Neural progenitor cell (in vitro differentiated cells): Measurements from ENCODE around the gene C2orf49. TPM values are rescaled to one million over a fixed set of nuclear protein-coding genes. Genes with fewer than 3 reads are reported as not detected.
A peak's percentile ranks its signal among the peaks of the same experiment; 100 is the strongest.

Source experiments
- DNase-seq: peaks from one replicate; pipeline ENCODE4 v3.0.0-alpha.2; 2016; ENCODE audit warnings: low spot score
- H2AFZ ChIP-seq: fragments of 200-600 bp; sonication (generic); replicated peaks from 2 replicates; pipeline ENCODE4 v1.6.1; 2016; ENCODE audit warnings: antibody characterized with exemption
- H3F3A ChIP-seq: fragments of 200-600 bp; sonication (generic); 2 replicates; pipeline ENCODE4 v1.6.1; 2016; ENCODE audit warnings: antibody characterized with exemption, low read depth
- H3K27ac ChIP-seq: fragments of 200-600 bp; sonication (generic); 2 replicates; pipeline ENCODE4 v1.5.1; 2016; ENCODE audit warnings: mild to moderate bottlenecking
- H3K27me3 ChIP-seq: fragments of 200-600 bp; sonication (generic); 2 replicates; pipeline ENCODE4 v1.6.1; 2016; ENCODE audit warnings: mild to moderate bottlenecking, moderate library complexity
- H3K36me3 ChIP-seq: fragments of 200-600 bp; sonication (generic); 2 replicates; pipeline ENCODE4 v1.5.1; 2016
- H3K4me1 ChIP-seq: fragments of 200-600 bp; sonication (generic); 2 replicates; pipeline ENCODE4 v1.6.1; 2016; ENCODE audit warnings: mixed run types
- H3K4me2 ChIP-seq: fragments of 200-600 bp; sonication (generic); 2 replicates; pipeline ENCODE4 v1.6.1; 2016
- H3K4me3 ChIP-seq: fragments of 200-600 bp; sonication (generic); 2 replicates; pipeline ENCODE4 v1.5.1; 2016
- H3K79me2 ChIP-seq: fragments of 200-600 bp; sonication (generic); 2 replicates; pipeline ENCODE4 v1.6.1; 2016; ENCODE audit warnings: low read depth
- H3K9ac ChIP-seq: fragments of 200-600 bp; sonication (generic); 2 replicates; pipeline ENCODE4 v1.6.1; 2016
- H3K9me3 ChIP-seq: fragments of 200-600 bp; sonication (generic); 2 replicates; pipeline ENCODE4 v1.5.1; 2016; ENCODE audit warnings: low read depth
- H4K20me1 ChIP-seq: fragments of 200-600 bp; sonication (generic); 2 replicates; pipeline ENCODE4 v1.6.1; 2016; ENCODE audit warnings: low read depth
- H3K27ac Mint-ChIP-seq: 3 replicates; pipeline ENCODE4 v1.8.0; 2021; ENCODE audit warnings: mixed read lengths
- H3K27me3 Mint-ChIP-seq: 2 replicates; pipeline ENCODE4 v1.8.0; 2022; ENCODE audit warnings: low read depth, mild to moderate bottlenecking, inconsistent platforms, moderate library complexity, mixed read lengths; ENCODE audit not compliant: insufficient read depth
- H3K36me3 Mint-ChIP-seq: 3 replicates; pipeline ENCODE4 v1.8.0; 2021; ENCODE audit warnings: mixed read lengths
- H3K4me1 Mint-ChIP-seq: 3 replicates; pipeline ENCODE4 v1.8.0; 2021; ENCODE audit warnings: mixed read lengths
- H3K4me3 Mint-ChIP-seq: 3 replicates; pipeline ENCODE4 v1.8.0; 2021; ENCODE audit warnings: mild to moderate bottlenecking, moderate library complexity, mixed read lengths
- H3K9me3 Mint-ChIP-seq: 3 replicates; pipeline ENCODE4 v1.8.0; 2020; ENCODE audit warnings: mixed read lengths
- EZH2 ChIP-seq: fragments of 200-600 bp; sonication (generic); IDR thresholded peaks from 2 replicates; pipeline ENCODE4 v1.6.1; 2017; ENCODE audit warnings: antibody characterized with exemption, mild to moderate bottlenecking, moderate library complexity
- EZH2phosphoT487 ChIP-seq: fragments of 200-600 bp; sonication (generic); IDR thresholded peaks from 2 replicates; pipeline ENCODE4 v1.6.1; 2017; ENCODE audit warnings: antibody characterized with exemption
- total RNA-seq: library from RNA; depleted of rRNA; stranded (reverse); fragments of >200 nt; gene quantifications from 2 replicates; pipeline ENCODE4 v1.2.3, GENCODE V29; 2015; ENCODE audit warnings: low replicate concordance
- TF ChIP-seq, protein P1 (sequence below): fragments of 200-600 bp; sonication (generic); IDR thresholded peaks from 2 replicates; pipeline ENCODE4 v1.5.1; 2017; ENCODE audit warnings: antibody characterized with exemption, mild to moderate bottlenecking

C2orf49 gene
- total RNA-seq, 1 donor from 2014 or later, result 42.9 TPM

DNA sequence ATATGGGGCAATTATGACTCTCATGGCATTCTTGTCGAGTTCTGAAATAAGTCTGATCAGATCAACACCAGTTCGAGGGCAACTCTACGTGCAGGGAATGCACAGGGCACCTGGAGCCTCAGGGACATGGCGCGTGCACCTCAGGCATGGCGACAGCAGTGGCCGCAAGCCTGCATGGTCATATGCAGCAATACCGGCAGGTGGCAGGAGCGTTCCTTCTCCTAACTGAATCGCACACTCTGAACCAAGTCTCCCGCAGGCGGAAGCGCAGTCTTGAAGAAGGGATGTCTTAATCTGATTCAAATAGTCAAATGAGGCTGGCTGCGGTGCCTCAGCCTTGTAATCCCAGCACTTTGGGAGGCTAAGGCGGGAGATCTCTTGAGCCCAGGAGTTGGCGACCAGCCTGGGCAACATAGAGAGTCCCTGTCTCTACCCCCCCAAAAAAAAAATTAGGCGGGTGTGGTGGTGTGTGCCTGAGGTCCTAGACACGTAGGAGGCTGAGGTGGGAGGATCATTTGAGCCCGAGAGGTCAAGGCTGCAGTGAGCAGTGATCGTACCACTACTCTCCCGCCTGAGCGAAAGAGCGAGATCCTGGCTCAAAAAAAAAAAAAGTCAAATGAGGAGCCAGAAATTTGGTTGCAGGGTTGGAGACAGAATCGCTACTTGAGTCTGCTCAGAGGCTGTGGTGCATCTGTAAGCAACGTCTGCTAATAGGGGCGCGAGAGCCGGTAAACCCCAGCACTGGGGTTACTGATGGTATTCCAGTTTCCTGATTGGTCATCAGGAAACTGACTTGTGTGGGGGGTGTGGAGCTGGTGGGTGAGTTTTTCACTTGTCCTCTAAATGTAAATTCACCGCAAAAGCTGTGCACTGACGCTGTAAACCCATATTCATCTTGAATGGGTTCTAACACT is 32.7 kb downstream of the C2orf49 start:
- Mint-ChIP-seq H3K9me3 (no peaks in the 10 kb centered on the region), H3K36me3 (peaks cover 33% of the 10 kb centered on the region), H3K27ac (no peak overlapping the region), H3K4me1 (peaks cover 33% of the 10 kb centered on the region), H3K4me3 (no peak overlapping the region), H3K27me3 (peaks cover 6% of the 10 kb centered on the region)
- no peaks in the 10 kb centered on the region for H3K9me3 ChIP-seq
- H3K4me2 ChIP-seq, result no peak overlapping the region
- no peak overlapping the region for H3K4me3 ChIP-seq
- H4K20me1 ChIP-seq, result no peaks in the 10 kb centered on the region
- no peak overlapping the region for H3K27ac ChIP-seq
- no peaks in the 10 kb centered on the region for H3K36me3 ChIP-seq
- H3K4me1 ChIP-seq, result no peaks in the 10 kb centered on the region
- H3K9ac ChIP-seq, result no peak overlapping the region
- TF ChIP-seq EZH2 (no peak), EZH2phosphoT487 (no peak)
- TF ChIP-seq, protein P1, sequence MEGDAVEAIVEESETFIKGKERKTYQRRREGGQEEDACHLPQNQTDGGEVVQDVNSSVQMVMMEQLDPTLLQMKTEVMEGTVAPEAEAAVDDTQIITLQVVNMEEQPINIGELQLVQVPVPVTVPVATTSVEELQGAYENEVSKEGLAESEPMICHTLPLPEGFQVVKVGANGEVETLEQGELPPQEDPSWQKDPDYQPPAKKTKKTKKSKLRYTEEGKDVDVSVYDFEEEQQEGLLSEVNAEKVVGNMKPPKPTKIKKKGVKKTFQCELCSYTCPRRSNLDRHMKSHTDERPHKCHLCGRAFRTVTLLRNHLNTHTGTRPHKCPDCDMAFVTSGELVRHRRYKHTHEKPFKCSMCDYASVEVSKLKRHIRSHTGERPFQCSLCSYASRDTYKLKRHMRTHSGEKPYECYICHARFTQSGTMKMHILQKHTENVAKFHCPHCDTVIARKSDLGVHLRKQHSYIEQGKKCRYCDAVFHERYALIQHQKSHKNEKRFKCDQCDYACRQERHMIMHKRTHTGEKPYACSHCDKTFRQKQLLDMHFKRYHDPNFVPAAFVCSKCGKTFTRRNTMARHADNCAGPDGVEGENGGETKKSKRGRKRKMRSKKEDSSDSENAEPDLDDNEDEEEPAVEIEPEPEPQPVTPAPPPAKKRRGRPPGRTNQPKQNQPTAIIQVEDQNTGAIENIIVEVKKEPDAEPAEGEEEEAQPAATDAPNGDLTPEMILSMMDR, result peak; percentile 85
- H3K27me3 ChIP-seq, result no peaks in the 10 kb centered on the region
- peak; percentile 94 for DNase-seq
- no peaks in the 10 kb centered on the region for H3F3A ChIP-seq
- no peak overlapping the region for H2AFZ ChIP-seq
- H3K79me2 ChIP-seq, result no peaks in the 10 kb centered on the region

DNA sequence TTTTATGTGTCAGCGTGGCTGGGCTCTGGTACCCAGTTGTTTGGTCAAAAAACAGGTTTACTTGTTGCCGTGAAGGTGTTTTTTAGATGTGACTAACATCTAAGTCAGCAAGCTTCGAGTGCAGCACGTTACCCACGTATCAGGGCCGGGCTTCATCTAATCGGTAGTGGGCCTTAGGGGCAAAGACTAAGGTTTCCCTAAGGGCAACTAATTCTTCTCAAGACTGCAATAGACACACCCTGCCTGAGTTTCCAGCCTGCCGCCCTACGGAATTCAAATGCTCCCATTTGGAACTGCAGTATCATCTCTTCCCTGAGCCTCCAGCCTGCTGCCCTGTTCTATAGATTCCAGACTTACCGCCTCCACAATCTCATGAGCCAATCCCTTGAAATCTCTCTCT is 33.8 kb downstream of the C2orf49 start:
- Mint-ChIP-seq H3K9me3 (no peaks in the 10 kb centered on the region), H3K27me3 (peaks cover 6% of the 10 kb centered on the region), H3K4me1 (peaks cover 37% of the 10 kb centered on the region), H3K36me3 (peaks cover 37% of the 10 kb centered on the region), H3K4me3 (no peak overlapping the region), H3K27ac (no peak overlapping the region)
- no peak overlapping the region for H2AFZ ChIP-seq
- H3K9me3 ChIP-seq, result no peaks in the 10 kb centered on the region
- H3K4me3 ChIP-seq, result no peak overlapping the region
- no peak overlapping the region for H3K9ac ChIP-seq
- no peaks in the 10 kb centered on the region for H3K4me1 ChIP-seq
- no peaks in the 10 kb centered on the region for H4K20me1 ChIP-seq
- no peaks in the 10 kb centered on the region for H3K27me3 ChIP-seq
- no peak for DNase-seq
- no peak overlapping the region for H3K27ac ChIP-seq
- H3K4me2 ChIP-seq, result no peak overlapping the region
- no peaks in the 10 kb centered on the region for H3K36me3 ChIP-seq
- H3K79me2 ChIP-seq, result no peaks in the 10 kb centered on the region
- no peaks in the 10 kb centered on the region for H3F3A ChIP-seq
- TF ChIP-seq, protein P1, result no peak
- TF ChIP-seq EZH2phosphoT487 (no peak), EZH2 (no peak)

DNA sequence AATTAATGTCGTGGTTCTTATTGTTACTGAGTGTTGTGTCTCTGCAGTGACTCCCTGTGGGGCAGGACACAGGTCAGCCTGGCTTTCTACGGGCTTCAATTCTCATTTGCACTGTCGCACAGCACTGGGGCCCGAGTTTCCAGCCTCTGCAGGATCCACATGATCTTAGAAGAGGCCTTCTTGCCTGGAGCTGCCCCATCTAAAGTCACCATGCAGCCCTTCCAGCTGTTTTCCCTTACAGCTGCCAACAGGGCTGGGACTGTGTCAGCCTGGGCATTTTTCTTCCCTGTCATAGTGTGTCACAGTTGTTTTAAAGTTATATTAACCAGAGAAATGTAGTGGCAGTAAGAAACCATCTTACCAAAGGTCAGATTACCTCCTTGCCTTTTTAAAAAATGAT is 34.5 kb downstream of the C2orf49 start:
- Histone ChIP-seq H3K36me3 (no peaks in the 10 kb centered on the region), H3K27ac (no peak overlapping the region), H3K4me1 (no peaks in the 10 kb centered on the region), H3K9ac (no peak overlapping the region), H3F3A (no peaks in the 10 kb centered on the region), H3K9me3 (no peaks in the 10 kb centered on the region), H3K4me3 (no peak overlapping the region), H3K4me2 (no peak overlapping the region), H2AFZ (no peak overlapping the region), H3K27me3 (no peaks in the 10 kb centered on the region), H4K20me1 (no peaks in the 10 kb centered on the region), H3K79me2 (no peaks in the 10 kb centered on the region)
- TF ChIP-seq, protein P1, result no peak
- no peak for TF ChIP-seq EZH2phosphoT487
- Mint-ChIP-seq H3K27me3 (peaks cover 6% of the 10 kb centered on the region), H3K27ac (no peak overlapping the region), H3K4me3 (no peak overlapping the region), H3K36me3 (peaks cover 39% of the 10 kb centered on the region), H3K9me3 (no peaks in the 10 kb centered on the region), H3K4me1 (peaks cover 37% of the 10 kb centered on the region)
- peak; percentile 16 for DNase-seq
